Activated CD4-positive, CD25-positive, alpha-beta regulatory T cell treated with anti-CD3 and anti-CD28 coated beads, Interleukin-2, amount 50 U/mL, for 16 hours (primary cell): ENCODE results near the gene KLF16.

ENCODE experiments used
- DNase-seq: peaks from one replicate; pipeline ENCODE4 v3.0.0-alpha.2; 2020; ENCODE audit warnings: low read depth, low spot score

Gene KLF16

GRCh38 chr19:1823539-1824251 is 39.7 kb downstream of the KLF16 start:
- DNase-seq = no peak

- DNase-seq = no peak
Observed at GRCh38 chr19:1823020-1823419, 40.4 kb downstream of the KLF16 start.

- no peak for DNase-seq
Observed at GRCh38 chr19:1822210-1822609, 41.2 kb downstream of the KLF16 start.

GRCh38 chr19:1819341-1820255 is 43.8 kb downstream of the KLF16 start:
- no peak for DNase-seq

GRCh38 chr19:1818549-1819195 is 44.7 kb downstream of the KLF16 start:
- DNase-seq = no peak

- DNase-seq = no peak
Observed at GRCh38 chr19:1817553-1818179, 45.7 kb downstream of the KLF16 start.

GRCh38 chr19:1816530-1817298 is 46.7 kb downstream of the KLF16 start:
- DNase-seq = no peak

- DNase-seq = no peak
Observed at GRCh38 chr19:1815605-1816529, 47.5 kb downstream of the KLF16 start.

- DNase-seq = no peak
Observed at GRCh38 chr19:1814833-1815604, 48.4 kb downstream of the KLF16 start.

- DNase-seq = no peak
Observed at GRCh38 chr19:1814391-1814790, 49.0 kb downstream of the KLF16 start.

GRCh38 chr19:1813192-1814182 is 49.9 kb downstream of the KLF16 start:
- DNase-seq = no peak

- peak; percentile 55 for DNase-seq
Observed at GRCh38 chr19:1812426-1813191, 50.8 kb downstream of the KLF16 start.

GRCh38 chr19:1811942-1812425 is 51.4 kb downstream of the KLF16 start, which contains the start of gene ATP8B3:
ATP8B3 (minus strand) TSS chr19:1812276; CDS start chr19:1811736, 540 bp downstream.
- peak; percentile 55 for DNase-seq

GRCh38 chr19:1811472-1811894 is 51.9 kb downstream of the KLF16 start:
- DNase-seq = no peak

GRCh38 chr19:1810439-1811160 is 52.8 kb downstream of the KLF16 start:
- DNase-seq = no peak

- no peak for DNase-seq
Observed at GRCh38 chr19:1809678-1810077, 53.7 kb downstream of the KLF16 start.
